CD4-positive, alpha-beta T cell (primary cell): Measurements from ENCODE around the gene MPRIP. TPM values are rescaled to one million over a fixed set of nuclear protein-coding genes. Genes with fewer than 3 reads are reported as not detected.

Source experiments
- ATAC-seq: fragments of 200-7000 bp; cut with Tn5 transposase; one replicate; pipeline ENCODE4 v1.10.0; 2022; ENCODE audit warnings: mild to moderate bottlenecking; ENCODE audit not compliant: poor library complexity
- CTCF ChIA-PET: fragments of 350-600 bp; sonication (Branson Sonifier 250); formaldehyde crosslinking; loops from one replicate; lab custom pipeline; 2021; ENCODE audit warnings: antibody characterized with exemption, inconsistent platforms; lab: Charles Lee
- POLR2A ChIA-PET: fragments of 350-600 bp; sonication (Branson Sonifier 250); formaldehyde crosslinking; loops from one replicate; lab custom pipeline; 2021; ENCODE audit warnings: antibody characterized with exemption, inconsistent platforms; lab: Charles Lee
- DNase-seq, 14 experiments: peaks; one replicate each; pipeline ENCODE4 v3.0.0-alpha.2; 2013 to 2020; ENCODE audit warnings: mixed read lengths in 2 of 14
- H3K27ac ChIP-seq, 2 donors: one replicate each; pipeline versions ENCODE4 v1.5.1 to v1.7.0; 2013; ENCODE audit warnings: low read length in 2 of 2, low read depth in 1 of 2, mild to moderate bottlenecking in 1 of 2
- H3K27me3 ChIP-seq, 2 experiments: 1 replicate in 1 of 2; 2 replicates in 1 of 2; pipeline versions ENCODE4 v1.6.1 to v1.7.0; 2013; ENCODE audit warnings: low read length in 2 of 2, control low read depth in 1 of 2, mild to moderate bottlenecking in 1 of 2, moderate library complexity in 1 of 2; ENCODE audit not compliant: insufficient read depth in 2 of 2, control insufficient read depth in 1 of 2
- H3K36me3 ChIP-seq: one replicate; pipeline ENCODE4 v1.6.1; 2013; ENCODE audit warnings: low read length, control low read depth; ENCODE audit not compliant: insufficient read depth
- H3K4me1 ChIP-seq: one replicate; pipeline ENCODE4 v1.6.1; 2013; ENCODE audit warnings: low read length, control low read depth; ENCODE audit not compliant: insufficient read depth
- H3K4me3 ChIP-seq: one replicate; pipeline ENCODE4 v1.5.1; 2013; ENCODE audit warnings: mild to moderate bottlenecking, low read length, moderate library complexity
- H3K9me3 ChIP-seq, 2 experiments: 1 replicate in 1 of 2; 2 replicates in 1 of 2; pipeline versions ENCODE4 v1.6.1 to v1.7.0; 2013; ENCODE audit warnings: low read length in 2 of 2, mild to moderate bottlenecking in 2 of 2, control low read depth in 1 of 2, moderate library complexity in 1 of 2; ENCODE audit not compliant: control insufficient read depth in 1 of 2, insufficient read depth in 1 of 2
- H3K27ac Mint-ChIP-seq: one replicate; pipeline ENCODE4 v1.8.0; 2020; ENCODE audit warnings: mixed read lengths
- H3K27me3 Mint-ChIP-seq: one replicate; pipeline ENCODE4 v1.8.0; 2021; ENCODE audit warnings: mixed read lengths
- H3K36me3 Mint-ChIP-seq: one replicate; pipeline ENCODE4 v1.8.0; 2021; ENCODE audit warnings: low read depth, mixed read lengths
- H3K4me1 Mint-ChIP-seq: one replicate; pipeline ENCODE4 v1.8.0; 2021; ENCODE audit warnings: low read depth, mixed read lengths
- H3K4me3 Mint-ChIP-seq: one replicate; pipeline ENCODE4 v1.8.0; 2020; ENCODE audit warnings: mild to moderate bottlenecking, mixed read lengths
- H3K9me3 Mint-ChIP-seq: one replicate; pipeline ENCODE4 v1.8.0; 2020; ENCODE audit warnings: mixed read lengths
- CTCF ChIP-seq: fragments of 200-600 bp; IDR thresholded peaks from one replicate; pipeline ENCODE4 v1.8.0; 2022; ENCODE audit warnings: antibody characterized with exemption, mild to moderate bottlenecking
- intact Hi-C, 2 experiments: fragments of 100-400 bp; cut with DNase I in 1 of 2; cut with micrococcal nuclease in 1 of 2; formaldehyde crosslinking; loops; one replicate each; pipeline versions ENCODE4 v1.15.1 to v1.9.0; 2023 to 2025; cut with DNase I, micrococcal nuclease
- total RNA-seq, 174 experiments: library from RNA in 2 of 174; stranded (reverse) in 2 of 174; gene quantifications; one replicate each; pipeline ENCODE4 v1.2.3 and lab custom pipeline; 2021 to 2026

Gene MPRIP
- total RNA-seq, 2 experiments from 2014 or later: 176 to 188 TPM

- Mint-ChIP-seq H3K9me3 (no peaks in the 10 kb centered on the region), H3K27ac (no peak overlapping the region), H3K27me3 (no peaks in the 10 kb centered on the region), H3K36me3 (peaks cover 89% of the 10 kb centered on the region), H3K4me3 (no peak overlapping the region), H3K4me1 (no peaks in the 10 kb centered on the region)
- Histone ChIP-seq H3K9me3 (no peaks in the 10 kb centered on the region), H3K27ac (no peak overlapping the region), H3K36me3 (peaks cover 91% of the 10 kb centered on the region), H3K4me1 (no peaks in the 10 kb centered on the region), H3K27me3 (no peaks in the 10 kb centered on the region), H3K4me3 (no peak overlapping the region)
- TF ChIP-seq CTCF: no peak
- intact Hi-C loops: no loop called here
- ChIA-PET POLR2A (no interaction called here), CTCF (no interaction called here)
- DNase-seq (no peak), ATAC-seq (no peak)
Measured at GRCh38 chr17:17223736-17224135, 181.5 kb downstream of the MPRIP start.

- CTCF ChIA-PET: no interaction called here
- Histone ChIP-seq H3K27ac (no peak overlapping the region), H3K27me3 (no peaks in the 10 kb centered on the region), H3K4me1 (no peaks in the 10 kb centered on the region), H3K9me3 (no peaks in the 10 kb centered on the region), H3K36me3 (peaks cover 91% of the 10 kb centered on the region), H3K4me3 (no peak overlapping the region)
- no peak for TF ChIP-seq CTCF
- no peaks in the 10 kb centered on the region for H3K4me1 Mint-ChIP-seq
- intact Hi-C loops: no loop called here
- DNase-seq: no peak
- H3K36me3 Mint-ChIP-seq: peaks cover 89% of the 10 kb centered on the region
- no peaks in the 10 kb centered on the region for H3K27me3 Mint-ChIP-seq
- no peak overlapping the region for H3K4me3 Mint-ChIP-seq
- no peak overlapping the region for H3K27ac Mint-ChIP-seq
- no peak for ATAC-seq
- POLR2A ChIA-PET: no interaction called here
- no peaks in the 10 kb centered on the region for H3K9me3 Mint-ChIP-seq
Measured at GRCh38 chr17:17224137-17224536, 181.9 kb downstream of the MPRIP start.

GRCh38 chr17:17225901-17226300, 183.6 kb downstream of the MPRIP start:
- no peaks in the 10 kb centered on the region for H3K4me1 Mint-ChIP-seq
- no peak for ATAC-seq
- H3K9me3 ChIP-seq: no peaks in the 10 kb centered on the region

More at GRCh38 chr17:17225901-17226300, 183.6 kb downstream of the MPRIP start:
- TF ChIP-seq CTCF: no peak
- DNase-seq: no peak
- Mint-ChIP-seq H3K4me3 (no peak overlapping the region), H3K27me3 (no peaks in the 10 kb centered on the region), H3K36me3 (peaks cover 92% of the 10 kb centered on the region), H3K9me3 (no peaks in the 10 kb centered on the region), H3K27ac (no peak overlapping the region)
- H3K27me3 ChIP-seq: no peaks in the 10 kb centered on the region
- H3K36me3 ChIP-seq: peaks cover 90% of the 10 kb centered on the region
- intact Hi-C loops: no loop called here
- no peak overlapping the region for H3K4me3 ChIP-seq
- ChIA-PET POLR2A (no interaction called here), CTCF (no interaction called here)
- no peak overlapping the region for H3K27ac ChIP-seq
- H3K4me1 ChIP-seq: no peaks in the 10 kb centered on the region
